K562 (cell line): ENCODE measurements around the gene MICAL2.

ENCODE experiments used
- ZSCAN29 ChIP-seq: fragments of 450-650 bp; IDR thresholded peaks from 2 replicates; pipeline ENCODE4 v1.6.1; 2017
- TF ChIP-seq, protein P1 (sequence below): sonication (generic); formaldehyde crosslinking; IDR thresholded peaks from 2 replicates; pipeline ENCODE4 v1.9.0; 2022; ENCODE audit warnings: mild to moderate bottlenecking, missing genetic modification reagents
- TF ChIP-seq, protein P2 (sequence below): fragments of 150-350 bp; conservative IDR thresholded peaks from 2 replicates; pipeline ENCODE4 v1.6.1; 2014; ENCODE audit warnings: low read length

DNA sequence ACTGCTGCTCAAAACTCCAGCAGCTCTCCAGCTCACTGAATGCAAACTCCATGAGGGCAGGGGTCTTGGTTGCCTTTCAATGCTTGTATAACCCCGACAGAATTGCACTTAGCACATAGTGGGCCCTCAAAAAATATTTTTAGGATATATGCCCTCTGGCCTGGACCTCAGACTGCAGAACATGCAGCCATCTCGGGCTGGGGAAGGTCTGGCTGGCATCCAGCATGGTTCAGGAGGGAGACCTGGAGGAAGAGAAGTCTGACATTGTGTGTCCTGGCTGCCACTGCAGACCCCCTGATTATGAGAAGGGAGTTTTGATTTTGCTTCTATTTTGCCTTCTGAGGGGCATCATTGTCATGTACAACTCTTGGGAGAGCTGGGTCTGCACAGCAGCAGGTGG is 157.5 kb downstream of the MICAL2 start:
- TF ChIP-seq, protein P1, sequence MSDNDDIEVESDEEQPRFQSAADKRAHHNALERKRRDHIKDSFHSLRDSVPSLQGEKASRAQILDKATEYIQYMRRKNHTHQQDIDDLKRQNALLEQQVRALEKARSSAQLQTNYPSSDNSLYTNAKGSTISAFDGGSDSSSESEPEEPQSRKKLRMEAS (CRISPR knock-in tag): no peak
- TF ChIP-seq, protein P2, sequence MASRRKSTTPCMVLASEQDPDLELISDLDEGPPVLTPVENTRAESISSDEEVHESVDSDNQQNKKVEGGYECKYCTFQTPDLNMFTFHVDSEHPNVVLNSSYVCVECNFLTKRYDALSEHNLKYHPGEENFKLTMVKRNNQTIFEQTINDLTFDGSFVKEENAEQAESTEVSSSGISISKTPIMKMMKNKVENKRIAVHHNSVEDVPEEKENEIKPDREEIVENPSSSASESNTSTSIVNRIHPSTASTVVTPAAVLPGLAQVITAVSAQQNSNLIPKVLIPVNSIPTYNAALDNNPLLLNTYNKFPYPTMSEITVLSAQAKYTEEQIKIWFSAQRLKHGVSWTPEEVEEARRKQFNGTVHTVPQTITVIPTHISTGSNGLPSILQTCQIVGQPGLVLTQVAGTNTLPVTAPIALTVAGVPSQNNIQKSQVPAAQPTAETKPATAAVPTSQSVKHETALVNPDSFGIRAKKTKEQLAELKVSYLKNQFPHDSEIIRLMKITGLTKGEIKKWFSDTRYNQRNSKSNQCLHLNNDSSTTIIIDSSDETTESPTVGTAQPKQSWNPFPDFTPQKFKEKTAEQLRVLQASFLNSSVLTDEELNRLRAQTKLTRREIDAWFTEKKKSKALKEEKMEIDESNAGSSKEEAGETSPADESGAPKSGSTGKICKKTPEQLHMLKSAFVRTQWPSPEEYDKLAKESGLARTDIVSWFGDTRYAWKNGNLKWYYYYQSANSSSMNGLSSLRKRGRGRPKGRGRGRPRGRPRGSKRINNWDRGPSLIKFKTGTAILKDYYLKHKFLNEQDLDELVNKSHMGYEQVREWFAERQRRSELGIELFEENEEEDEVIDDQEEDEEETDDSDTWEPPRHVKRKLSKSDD: no peak
- TF ChIP-seq ZSCAN29: no peak
